GM21381 (cell line): ENCODE data around the gene KIAA0319L.
"Not testable (repeated sequence)": the region's sequence is repeated elsewhere in the genome, so short reads cannot be mapped to it uniquely, and the experiment has no call there.

ENCODE experiments used
- ATAC-seq: cut with Tn5 transposase; IDR thresholded peaks from one replicate; pipeline ENCODE4 v1.9.1; 2021; ENCODE audit warnings: mild to moderate bottlenecking, moderate library complexity; ENCODE audit not compliant: unreplicated experiment

Gene KIAA0319L

DNA sequence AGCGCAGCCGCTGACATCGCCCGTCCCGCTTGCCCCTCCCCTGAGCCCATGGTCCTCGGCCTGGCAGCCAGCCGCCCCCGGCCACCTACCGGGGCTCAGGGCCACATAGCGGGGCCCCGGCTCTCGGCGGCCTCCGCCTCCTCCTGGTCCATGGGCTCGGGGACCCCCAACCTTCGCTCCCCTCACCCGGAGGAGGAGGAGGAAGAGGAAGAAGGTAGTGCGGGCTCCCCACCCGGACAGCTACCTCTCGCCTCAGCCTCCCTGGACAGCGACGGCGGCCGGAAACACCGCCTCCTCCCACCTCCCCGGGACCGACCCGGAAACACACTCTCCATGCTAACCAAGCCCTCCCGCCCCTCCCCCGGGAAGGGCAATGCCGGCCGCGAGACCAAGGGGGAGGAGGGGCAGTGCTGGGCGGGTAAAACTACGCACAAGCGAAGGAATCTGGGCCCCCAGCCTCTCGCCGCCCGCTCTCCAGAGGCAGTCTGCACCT lies at the start of gene KIAA0319L:
KIAA0319L (minus strand) TSS at position 286 of the 493 bp plus-strand sequence. CDS start 2,912 bp downstream, outside the sequence.
- peak; percentile 77 for ATAC-seq

DNA sequence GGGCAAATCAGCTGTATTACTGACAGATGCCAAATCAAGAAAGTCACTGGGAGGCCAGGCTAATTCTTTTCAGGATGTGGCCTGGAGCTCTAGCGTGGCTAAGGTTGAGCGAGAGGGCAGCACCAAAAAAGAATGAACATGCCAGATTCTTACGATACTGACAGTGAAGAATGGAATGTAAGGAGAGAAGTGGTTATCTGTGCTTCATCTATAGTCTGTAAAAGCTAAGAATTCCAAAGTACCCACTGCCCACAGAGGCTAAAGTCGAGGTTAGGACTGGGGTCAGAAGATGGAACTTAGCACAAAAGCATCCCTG lies 48.6 kb upstream of the KIAA0319L start:
- ATAC-seq = no peak

DNA sequence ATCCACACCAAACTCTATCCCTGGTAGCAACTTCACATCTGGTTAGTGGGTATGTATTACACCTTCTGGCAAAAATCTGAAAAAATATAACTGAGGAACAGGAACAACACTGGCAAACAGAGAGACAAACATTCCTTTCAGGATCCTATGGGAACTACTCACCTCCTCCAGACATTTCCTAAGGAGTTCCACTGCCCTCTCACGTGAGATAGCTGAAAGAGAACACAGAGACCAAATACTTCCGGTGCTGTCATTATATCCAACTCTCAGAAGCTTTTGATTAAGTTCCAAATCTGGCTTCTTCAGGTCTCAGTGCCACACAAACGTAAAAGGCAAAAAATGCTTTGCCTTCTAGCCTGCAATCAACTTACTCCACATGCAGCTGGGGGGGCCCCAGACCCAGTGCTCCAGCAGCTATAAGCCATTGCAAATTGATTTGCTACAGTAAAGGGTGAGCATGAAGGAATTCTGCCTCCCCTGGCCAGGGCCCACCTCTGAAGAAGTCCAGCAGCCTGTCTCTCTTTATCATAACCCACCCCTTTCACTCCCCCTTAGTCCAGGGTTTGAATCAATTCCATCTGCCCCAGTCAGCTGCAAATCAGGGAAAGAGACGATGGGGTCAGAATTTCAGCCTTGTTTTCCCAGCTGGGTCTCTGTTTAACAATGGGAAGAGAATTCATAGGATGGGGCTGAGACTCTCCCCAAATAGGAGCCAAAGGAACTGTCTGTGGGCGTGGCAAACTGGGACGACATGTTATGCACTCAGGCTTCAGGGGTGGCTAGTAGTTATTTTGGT lies 48.1 kb upstream of the KIAA0319L start:
- ATAC-seq = no peak

DNA sequence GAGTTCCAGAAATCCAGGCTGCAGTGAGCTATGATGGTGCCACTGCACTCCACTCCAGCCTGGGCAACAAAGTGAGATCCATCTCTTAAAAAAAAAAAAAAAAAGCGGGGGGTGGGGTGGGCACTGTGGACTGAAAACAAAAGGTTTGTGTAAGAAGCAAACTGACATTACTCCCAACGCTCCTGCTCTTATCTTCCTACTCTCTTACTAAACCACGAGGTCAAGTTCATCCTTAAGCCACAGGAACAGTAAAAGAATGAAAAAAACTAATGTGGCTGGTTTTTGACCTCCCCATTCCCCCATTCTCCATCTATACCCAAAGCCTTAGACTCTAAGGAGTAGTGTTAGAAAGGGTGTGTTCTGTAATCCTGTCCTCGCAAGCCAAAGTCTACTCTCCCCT lies 46.7 kb upstream of the KIAA0319L start:
- ATAC-seq = no peak

DNA sequence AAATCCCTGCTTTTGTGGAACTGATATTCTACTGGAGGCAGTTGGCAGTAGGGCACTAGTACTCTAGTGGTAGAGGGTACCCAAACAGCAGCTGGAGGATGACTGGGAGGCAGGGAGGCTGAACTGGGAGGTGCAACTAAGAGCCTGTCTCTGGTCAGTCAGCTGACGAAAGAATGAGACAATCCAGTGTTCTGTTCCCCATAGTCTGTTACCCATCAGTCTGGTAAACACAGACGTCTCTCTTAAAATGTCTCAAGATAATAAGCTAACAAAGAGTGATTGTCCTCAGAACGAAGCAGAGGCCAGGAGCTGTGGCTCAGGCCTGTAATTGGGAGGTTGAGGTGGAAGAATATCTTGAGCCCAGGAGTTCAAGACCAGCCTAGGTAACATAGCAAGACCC lies 46.3 kb upstream of the KIAA0319L start:
- ATAC-seq = no peak

DNA sequence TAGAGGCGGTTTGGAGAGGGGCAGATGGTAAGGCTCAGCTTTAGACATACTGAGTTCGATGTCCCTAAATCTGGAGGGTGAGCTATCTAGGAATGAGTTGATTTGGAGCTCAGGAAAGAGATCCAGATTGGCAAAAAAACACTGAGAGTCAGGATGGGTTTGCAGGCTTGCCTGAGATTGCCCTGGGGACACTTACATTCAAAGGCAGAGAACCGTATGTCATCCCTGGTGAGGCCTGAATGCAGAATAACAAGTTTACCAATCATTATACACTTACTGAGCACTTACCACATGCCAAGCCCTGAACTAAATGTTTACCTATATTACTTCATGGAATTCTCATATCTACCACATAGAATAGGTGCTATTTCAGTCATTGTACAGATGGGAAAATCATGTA lies 43.4 kb upstream of the KIAA0319L start:
- no peak for ATAC-seq

DNA sequence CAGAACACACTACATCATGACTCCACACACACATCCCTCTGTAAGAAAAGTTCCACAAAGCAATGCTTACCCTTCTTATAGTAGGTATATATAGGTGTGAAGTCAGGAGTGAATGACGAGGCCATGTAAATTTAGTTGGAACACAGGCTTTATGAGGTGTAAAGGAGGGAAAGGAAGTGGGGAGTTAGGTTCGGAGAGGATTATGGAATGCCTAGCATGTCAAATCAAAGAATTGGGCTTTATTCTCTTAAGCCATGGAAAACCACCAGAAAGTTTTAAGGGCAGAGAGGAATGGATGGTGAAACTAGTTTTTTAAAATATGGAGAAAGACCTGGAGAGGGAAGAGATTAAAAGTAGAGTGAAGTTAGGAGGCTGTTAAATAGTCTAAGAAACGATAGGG lies 42.2 kb upstream of the KIAA0319L start:
- no peak for ATAC-seq

DNA sequence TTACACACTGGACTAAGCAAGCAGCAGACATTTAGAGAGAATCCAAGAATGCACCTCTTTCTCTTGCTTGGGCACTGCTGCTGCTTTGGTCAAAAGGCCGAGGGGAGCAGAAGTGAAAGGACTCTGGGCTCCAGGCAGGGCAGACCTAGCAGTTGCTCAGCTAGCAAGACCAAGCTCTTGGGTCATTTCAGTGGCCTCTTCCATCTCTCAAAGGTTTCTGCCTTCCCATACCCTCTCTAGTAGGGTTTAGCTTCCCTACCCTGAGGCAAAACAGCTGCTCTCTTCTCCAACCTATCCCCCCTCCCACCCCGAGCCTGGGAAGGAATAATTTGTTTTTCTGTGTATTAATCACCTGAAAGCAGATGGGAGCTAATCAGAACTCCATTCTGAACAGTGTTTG lies 41.7 kb upstream of the KIAA0319L start:
- ATAC-seq = no peak

DNA sequence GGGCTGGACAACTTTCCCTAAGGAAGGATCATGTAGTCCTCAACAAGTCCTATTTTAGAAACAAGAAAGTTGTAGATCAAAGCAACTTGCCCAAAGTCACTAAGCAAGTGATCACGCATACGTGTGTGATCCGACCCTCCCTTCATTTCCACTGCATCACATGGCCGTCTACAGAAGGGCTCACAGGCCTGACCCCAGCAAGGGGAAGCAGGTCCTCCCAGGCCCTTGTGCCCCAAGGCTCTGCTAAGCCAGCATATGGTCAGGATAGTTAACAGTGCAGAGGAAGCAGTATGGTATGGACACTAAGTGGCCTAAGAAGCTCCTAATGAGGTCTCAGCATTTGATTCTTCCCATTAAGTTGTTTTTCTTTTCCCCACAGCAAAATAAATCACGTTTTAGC lies 40.7 kb upstream of the KIAA0319L start:
- no peak for ATAC-seq

DNA sequence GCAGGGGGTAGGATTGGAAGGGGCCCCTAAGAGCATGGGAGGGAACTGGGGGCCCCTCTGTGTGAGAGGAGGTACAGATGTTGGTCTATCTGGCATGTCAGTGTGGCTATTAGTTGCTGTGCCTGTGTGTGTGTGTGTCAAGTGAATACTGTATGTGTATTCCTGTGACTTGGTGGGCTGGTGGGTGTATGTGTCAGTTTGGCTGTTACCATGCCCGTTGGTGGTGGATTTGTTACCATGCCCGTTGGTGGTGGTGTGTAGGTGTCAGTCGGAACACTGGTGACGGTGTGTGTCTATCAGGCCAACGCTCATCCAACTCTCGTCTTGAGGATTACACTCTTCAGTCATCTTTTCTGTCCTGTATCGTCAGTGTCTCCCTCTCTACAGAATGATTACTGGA lies 38.5 kb upstream of the KIAA0319L start:
- ATAC-seq = no peak

DNA sequence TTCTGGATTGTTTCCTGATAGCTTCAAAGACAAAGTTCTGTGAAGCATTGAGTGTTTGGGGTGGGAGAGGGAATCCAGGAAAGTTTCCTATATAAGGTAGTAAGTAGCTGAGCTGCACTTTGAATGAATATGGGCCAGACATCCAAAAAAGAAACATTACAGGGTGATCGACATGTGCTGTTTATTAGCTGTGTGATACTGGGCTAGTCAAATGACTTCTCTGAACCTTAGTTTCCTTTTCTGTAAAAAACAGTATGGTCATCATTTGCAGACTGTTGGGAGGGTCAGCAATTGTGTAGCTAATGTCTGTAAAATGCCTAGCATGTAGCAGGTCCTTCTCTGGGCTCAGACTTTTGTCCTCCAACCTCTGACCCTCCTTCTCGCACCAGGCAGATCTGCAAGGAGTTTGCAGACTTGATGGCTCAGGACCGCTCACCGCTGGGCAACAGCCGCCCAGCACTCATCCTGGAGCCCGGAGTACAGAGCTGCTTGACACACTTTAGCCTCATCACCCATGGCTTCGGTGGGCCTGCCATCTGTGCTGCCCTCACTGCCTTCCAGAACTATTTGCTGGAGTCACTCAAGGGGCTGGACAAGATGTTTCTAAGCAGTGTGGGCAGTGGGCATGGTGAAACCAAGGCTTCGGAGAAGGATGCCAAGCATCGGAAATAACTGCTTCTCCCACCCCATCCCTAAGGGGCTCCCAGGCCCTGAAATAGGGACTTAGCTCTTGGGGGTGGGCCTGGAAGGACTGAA lies 37.0 kb upstream of the KIAA0319L start:
- ATAC-seq = no peak

DNA sequence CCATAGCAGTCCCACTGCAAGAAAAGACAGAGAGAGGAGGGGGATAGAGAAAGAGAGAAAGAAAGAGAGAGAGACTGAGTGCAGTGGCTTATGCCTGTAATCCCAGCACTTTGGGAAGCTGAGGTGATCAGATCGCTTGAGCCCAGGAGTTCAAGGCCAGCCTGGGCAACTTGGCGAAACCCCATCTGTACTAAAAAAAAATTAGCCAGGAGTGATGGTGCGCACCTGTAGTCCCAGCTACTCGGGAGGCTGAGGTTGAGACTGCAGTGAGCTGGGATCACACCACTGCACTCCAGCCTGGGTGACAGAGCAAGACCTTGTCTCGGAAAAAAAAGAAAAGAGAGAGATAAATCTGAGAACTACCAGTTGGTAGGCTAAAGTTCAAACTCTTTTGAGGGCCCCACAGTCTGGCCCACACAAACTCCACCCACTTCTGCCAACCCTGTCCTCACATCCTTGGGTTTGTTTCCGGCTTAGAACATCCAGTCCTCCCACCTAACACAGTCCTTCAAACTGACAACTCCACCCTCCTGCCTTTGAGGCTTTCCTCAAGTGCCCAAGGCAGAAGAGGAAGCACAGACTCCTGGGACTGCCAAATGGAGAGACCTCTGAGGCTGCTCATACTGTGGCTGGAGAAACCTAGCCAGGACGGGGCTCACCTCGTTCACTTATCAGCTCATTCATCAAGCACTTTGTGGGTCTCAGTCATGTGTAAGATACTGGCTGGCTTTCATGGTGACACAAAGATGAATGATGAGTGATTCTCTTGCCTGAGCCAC lies 36.0 kb upstream of the KIAA0319L start:
- ATAC-seq = no peak

DNA sequence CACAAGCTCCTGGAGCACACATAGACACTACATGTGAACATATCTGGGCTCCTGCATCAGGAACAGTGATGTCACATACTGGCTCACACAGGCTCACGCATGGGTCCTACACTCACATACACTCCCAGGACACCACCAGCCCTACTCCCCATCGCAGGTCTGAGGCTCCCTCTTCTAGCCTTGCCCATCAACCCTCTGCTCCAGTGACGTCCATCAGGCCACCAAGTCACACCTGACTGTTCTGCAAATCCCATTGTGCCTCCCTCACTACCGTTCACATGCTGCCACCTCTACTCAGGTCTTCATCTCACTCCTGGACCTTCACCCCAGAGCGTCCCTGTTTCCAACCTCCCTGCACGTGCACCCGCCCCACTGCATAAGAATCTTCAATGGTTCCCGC lies 34.0 kb upstream of the KIAA0319L start:
- ATAC-seq = no peak

DNA sequence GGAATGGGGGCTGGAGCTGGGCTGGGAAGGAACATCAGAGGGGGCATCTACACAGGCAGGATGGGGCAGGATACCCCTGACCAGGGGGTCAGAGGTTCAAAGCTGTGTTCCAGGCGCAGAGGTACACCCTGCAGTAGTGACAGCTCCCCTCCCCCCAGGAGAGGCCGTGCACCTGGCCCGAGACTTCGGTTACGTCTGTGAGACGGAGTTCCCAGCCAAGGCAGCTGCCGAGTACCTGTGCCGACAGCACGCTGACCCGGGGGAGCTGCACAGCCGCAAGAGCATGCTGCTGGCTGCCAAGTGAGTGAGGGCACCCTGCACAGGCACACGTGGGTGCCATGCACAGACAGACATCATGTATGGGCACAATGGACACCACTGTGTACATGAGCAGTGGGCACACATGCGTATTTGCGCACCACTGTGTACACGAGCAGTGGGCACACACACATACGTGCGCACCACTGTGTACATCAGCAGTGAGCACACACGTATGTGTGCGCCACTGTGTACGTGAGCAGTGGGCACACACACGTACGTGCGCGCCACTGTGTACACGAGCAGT lies 33.4 kb upstream of the KIAA0319L start:
- no peak for ATAC-seq

DNA sequence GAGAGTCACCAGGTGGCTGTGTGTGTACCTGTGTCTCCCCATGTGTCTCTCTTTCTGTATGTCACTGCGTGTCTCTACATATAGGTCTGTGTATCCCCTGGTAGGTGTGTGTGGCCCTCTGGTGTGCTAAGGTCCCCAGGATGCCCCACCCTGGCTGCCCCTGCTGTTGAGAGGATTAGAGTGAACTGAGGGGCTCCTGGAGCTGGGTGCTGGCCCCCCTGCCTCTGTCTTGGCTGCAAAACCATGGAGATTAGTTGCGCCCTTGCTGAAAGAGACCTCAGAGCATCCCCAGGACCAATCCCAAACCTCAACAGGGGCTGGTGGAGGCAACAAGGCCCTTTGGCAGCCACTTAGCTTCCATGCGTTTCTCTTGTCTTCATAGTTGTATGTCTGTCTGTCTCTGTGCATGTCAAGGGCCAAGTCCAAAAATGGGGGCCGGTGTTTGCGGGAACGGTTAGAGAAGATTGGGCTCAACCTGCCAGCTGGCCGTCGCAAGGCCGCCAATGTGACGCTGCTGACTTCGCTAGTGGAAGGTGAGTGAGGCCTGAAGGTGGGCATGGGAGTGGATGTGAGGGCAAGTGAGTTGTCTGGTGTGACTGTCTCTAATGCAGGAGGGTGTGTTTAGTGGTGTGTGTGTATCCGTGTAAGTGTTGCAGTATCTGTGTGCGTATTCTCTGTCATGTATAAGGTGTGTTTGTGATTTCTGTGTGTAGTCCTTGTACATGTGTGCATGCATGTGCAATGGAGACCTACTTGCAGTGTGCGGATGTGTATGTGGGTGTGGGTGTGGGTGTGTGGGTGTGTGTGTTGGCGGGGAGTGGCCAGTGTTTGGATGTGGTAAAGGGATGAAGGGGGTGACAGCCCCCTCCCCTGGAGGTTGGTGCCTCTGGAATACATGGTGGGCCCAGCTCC lies 32.6 kb upstream of the KIAA0319L start:
- ATAC-seq = no peak

DNA sequence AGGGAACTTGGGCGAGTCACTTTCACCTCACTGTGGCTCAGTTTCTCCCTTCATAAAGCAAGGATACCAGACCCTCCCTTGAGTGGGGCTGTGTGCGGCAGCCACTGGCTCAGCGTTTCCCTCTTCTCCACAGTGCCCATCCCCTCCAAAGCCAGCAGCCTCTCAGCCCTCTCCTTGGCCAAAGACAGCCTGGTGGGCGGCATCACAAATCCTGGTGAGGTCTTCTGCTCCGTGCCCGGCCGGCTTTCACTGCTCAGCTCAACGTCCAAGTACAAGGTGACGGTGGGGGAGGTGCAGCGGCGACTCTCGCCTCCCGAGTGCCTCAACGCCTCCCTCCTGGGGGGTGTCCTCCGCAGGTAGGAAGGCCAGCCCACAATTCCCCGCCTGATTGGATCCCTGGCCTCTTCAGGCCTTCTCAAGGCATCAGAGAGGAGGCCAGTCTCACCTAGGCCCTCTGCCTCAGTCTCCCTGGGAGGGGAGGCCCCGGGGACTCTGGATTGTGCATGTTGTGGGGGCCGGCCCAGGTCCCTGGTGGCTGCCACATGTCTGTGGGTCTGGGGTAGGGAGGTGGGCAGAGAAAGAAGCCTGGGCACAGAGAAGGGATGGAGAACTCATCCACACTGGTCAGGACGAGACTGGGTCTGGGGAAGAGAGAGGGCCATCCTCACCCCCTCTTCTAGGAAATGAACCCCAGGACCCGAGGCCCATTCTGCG lies 31.2 kb upstream of the KIAA0319L start:
- ATAC-seq = no peak

DNA sequence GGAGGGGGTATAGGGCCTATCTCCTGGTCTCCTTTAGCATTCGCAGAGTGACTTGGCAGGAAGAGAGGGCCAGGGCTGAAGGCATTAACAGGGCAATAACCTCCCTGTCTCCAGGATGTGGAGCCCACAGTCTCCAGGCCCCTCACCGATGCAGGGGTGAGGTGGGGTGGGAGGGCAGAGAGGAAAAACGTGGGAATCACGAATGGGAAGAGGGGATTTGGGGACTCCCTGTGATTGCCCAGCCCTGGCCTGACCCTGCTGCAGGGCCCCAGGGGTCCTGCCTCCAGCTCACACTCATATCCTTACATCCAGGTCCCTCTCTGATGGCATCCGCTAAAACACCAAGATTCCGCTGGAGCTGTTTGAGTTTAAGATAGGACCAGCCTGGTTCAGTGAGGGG lies 30.5 kb upstream of the KIAA0319L start:
- ATAC-seq = no peak

DNA sequence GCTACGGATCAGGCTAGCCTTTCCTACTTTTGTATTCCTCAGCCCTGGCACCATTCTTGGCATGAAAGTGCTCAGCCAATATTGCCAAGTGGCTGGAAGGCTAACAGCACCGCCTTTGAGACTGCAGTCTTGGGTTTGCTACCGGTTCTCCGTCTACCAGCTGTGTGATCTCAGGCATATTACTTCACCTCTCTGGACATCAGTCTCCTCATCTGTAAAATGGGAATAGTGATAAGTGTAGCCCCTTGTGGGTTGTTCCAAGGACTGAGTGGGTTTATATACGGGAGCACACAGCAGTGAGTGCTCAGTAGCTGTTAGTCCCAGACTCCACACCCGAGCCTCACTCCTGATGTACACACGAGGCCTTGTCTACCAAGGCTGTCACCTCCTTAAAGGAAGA lies 29.6 kb upstream of the KIAA0319L start:
- ATAC-seq = no peak

DNA sequence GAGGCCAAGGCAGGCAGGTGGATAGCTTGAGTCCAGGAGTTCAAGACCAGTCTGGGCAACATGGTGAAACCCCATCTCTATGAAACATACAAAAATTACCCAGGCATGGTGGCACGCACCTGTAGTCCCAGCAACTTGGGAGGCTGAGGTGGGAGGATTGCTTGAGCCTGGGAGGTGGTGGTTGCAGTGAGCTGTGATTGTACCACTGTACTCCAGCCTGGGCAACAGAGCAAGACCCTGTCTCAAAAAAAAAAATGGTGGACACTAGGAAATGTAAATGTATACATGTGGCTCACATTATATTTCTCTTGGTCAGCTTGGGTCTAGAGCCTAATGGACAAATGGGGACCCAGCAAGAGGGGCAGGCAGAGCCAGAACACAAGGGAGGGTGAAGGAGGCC lies 28.6 kb upstream of the KIAA0319L start:
- not testable (repeated sequence) for ATAC-seq

DNA sequence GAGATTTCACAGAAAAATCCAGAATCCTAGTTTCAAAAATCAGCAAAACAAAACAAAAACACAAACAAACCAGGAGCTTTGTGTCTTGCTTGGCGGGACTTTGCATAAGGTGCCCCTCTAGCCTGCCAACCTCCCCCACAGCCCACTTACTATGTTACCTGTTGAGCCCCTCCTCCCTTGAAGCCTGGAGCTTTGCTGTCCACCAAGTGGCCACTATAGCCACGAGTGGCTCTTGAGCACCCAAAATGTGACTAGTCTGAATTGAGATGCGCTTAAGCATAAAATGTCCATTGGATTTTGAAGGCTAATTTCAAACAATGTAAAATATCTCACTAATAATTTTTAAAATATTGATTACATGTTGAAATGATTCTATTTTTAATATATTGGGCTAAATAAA lies 28.1 kb upstream of the KIAA0319L start:
- no peak for ATAC-seq
